Esophagus muscularis mucosa (tissue), 4 donors: ENCODE measurements around the gene DAPP1.

ENCODE experiments used
- EP300 ChIP-seq: sonication (generic); formaldehyde crosslinking; IDR thresholded peaks from one replicate; pipeline ENCODE4 v1.6.1; 2017; ENCODE audit warnings: antibody characterized with exemption
- POLR2A ChIP-seq: fragments of 450-650 bp; IDR thresholded peaks from one replicate; pipeline ENCODE4 v1.6.1; 2017; ENCODE audit warnings: antibody characterized with exemption, moderate library complexity, mild to moderate bottlenecking, low read depth
- POLR2AphosphoS5 ChIP-seq, 2 donors: sonication (generic); formaldehyde crosslinking; IDR thresholded peaks; one replicate each; pipeline ENCODE4 v1.6.1; 2017; ENCODE audit warnings: antibody characterized with exemption in 2 of 2
- TF ChIP-seq, protein P1 (sequence below), 3 experiments: fragments of 200-600 bp in 2 of 3; fragments of 450-650 bp in 1 of 3; sonication (generic) in 2 of 3; IDR thresholded peaks; one replicate each; pipeline ENCODE4 v1.5.1; 2017 to 2019; ENCODE audit warnings: antibody characterized with exemption in 3 of 3, mild to moderate bottlenecking in 2 of 3, moderate library complexity in 1 of 3

DNA sequence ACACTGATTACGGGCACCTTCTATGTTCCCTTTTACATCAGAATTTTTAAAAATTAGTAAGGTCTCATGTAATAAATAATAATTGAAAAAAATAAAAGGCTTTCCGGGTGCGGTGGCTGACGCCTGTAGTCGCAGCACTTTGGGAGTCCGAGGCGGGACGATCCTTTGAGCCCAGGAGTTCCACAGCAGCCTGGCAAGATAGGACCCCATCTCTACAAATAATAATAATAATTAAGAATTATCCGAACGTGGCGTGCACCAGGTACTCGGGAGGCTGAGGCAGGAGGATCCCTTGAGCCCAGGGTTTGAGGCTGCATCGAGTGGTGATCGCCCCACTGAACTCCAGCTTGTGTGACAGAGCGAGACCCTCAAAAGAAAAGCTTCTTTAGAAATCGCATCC, 78.4 kb downstream of the DAPP1 start:
- TF ChIP-seq, protein P1, sequence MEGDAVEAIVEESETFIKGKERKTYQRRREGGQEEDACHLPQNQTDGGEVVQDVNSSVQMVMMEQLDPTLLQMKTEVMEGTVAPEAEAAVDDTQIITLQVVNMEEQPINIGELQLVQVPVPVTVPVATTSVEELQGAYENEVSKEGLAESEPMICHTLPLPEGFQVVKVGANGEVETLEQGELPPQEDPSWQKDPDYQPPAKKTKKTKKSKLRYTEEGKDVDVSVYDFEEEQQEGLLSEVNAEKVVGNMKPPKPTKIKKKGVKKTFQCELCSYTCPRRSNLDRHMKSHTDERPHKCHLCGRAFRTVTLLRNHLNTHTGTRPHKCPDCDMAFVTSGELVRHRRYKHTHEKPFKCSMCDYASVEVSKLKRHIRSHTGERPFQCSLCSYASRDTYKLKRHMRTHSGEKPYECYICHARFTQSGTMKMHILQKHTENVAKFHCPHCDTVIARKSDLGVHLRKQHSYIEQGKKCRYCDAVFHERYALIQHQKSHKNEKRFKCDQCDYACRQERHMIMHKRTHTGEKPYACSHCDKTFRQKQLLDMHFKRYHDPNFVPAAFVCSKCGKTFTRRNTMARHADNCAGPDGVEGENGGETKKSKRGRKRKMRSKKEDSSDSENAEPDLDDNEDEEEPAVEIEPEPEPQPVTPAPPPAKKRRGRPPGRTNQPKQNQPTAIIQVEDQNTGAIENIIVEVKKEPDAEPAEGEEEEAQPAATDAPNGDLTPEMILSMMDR (IDR thresholded peaks at IDR 0.05) = no peak
- TF ChIP-seq EP300 = no peak
- no peak for TF ChIP-seq POLR2A
- TF ChIP-seq POLR2AphosphoS5 (IDR thresholded peaks at IDR 0.05) = no peak
